ENCODE results near the gene ALDH1B1. TPM values are rescaled to one million over a fixed set of nuclear protein-coding genes. Genes with fewer than 3 reads are reported as not detected.

Gene ALDH1B1
- total and polyA plus RNA-seq, 2 of the 13 experiments (the other 11 are each of a cell fraction or from before 2014, with no cell fraction given): 45.1 to 125 TPM

- TF ChIP-seq FOXP4 (CRISPR knock-in tag; IDR thresholded peaks at IDR 0.05) (0 out of 2 replicates have a peak, but pooled peaks have one; percentile 11), ZBED4 (CRISPR knock-in tag; IDR thresholded peaks at IDR 0.05; ENCODE audit: borderline replicate concordance) (no peak), MED13 (CRISPR knock-in tag; IDR thresholded peaks at IDR 0.05) (no peak), ARID4A (CRISPR knock-in tag; IDR thresholded peaks at IDR 0.05; ENCODE audit: borderline replicate concordance) (no peak), ATRX (CRISPR knock-in tag; IDR thresholded peaks at IDR 0.05; ENCODE audit: borderline replicate concordance) (no peak), ZNF839 (CRISPR knock-in tag; IDR thresholded peaks at IDR 0.05; ENCODE audit: borderline replicate concordance) (no peak), SNAI1 (CRISPR knock-in tag; IDR thresholded peaks at IDR 0.05; ENCODE audit: borderline replicate concordance) (no peak), MXD3 (CRISPR knock-in tag; IDR thresholded peaks at IDR 0.05) (no peak), ZNF296 (CRISPR knock-in tag; conservative IDR thresholded peaks at IDR 0.05) (no peak), RBM22 (optimal IDR thresholded peaks at IDR 0.05; ENCODE audit: low read length) (no peak), NPAS2 (CRISPR knock-in tag; IDR thresholded peaks at IDR 0.05; ENCODE audit: borderline replicate concordance) (no peak), ZXDC (CRISPR knock-in tag; IDR thresholded peaks at IDR 0.05) (no peak), SKI (IDR thresholded peaks at IDR 0.05; ENCODE audit: partially characterized antibody) (no peak), JUN (CRISPR knock-in tag; IDR thresholded peaks at IDR 0.05) (0 out of 2 replicates have a peak, but pooled peaks have one; percentile 8)
Observed at GRCh38 chr9:38384990-38385848, 7.3 kb upstream of the ALDH1B1 start (continued).

Data from HepG2 (cell line).